HepG2 (cell line): ENCODE data around the gene PTPN3.

Source experiments
- ATF5 ChIP-seq: sonication (generic); formaldehyde crosslinking; IDR thresholded peaks from 2 replicates; pipeline ENCODE4 v1.4.0; 2020; ENCODE audit warnings: mild to moderate bottlenecking, low read depth, missing genetic modification reagents
- MXI1 ChIP-seq: IDR thresholded peaks from 3 replicates; pipeline ENCODE4 v1.6.1; 2012; ENCODE audit warnings: low read depth, low read length, inconsistent platforms, borderline replicate concordance
- NFATC3 ChIP-seq: sonication (generic); formaldehyde crosslinking; IDR thresholded peaks from 2 replicates; pipeline ENCODE4 v1.5.1; 2020; ENCODE audit warnings: mild to moderate bottlenecking, missing genetic modification reagents
- NR2F6 ChIP-seq, 2 experiments: IDR thresholded peaks; 2 replicates each; pipeline ENCODE4 v1.6.1; 2016; ENCODE audit warnings: antibody characterized with exemption in 1 of 2, mild to moderate bottlenecking in 1 of 2
- RAD21 ChIP-seq: fragments of 450-650 bp; formaldehyde crosslinking; IDR thresholded peaks from 2 replicates; pipeline ENCODE4 v1.5.0; 2020; ENCODE audit warnings: mild to moderate bottlenecking
- RAD51 ChIP-seq: fragments of 450-650 bp; IDR thresholded peaks from 2 replicates; pipeline ENCODE4 v1.6.1; 2016; ENCODE audit warnings: borderline replicate concordance
- XRCC5 ChIP-seq: fragments of 200-400 bp; formaldehyde crosslinking; optimal IDR thresholded peaks from 2 replicates; pipeline ENCODE3; 2017; ENCODE audit warnings: mild to moderate bottlenecking, low read length
- ZMYM3 ChIP-seq: sonication (generic); formaldehyde crosslinking; IDR thresholded peaks from 2 replicates; pipeline ENCODE4 v1.5.1; 2020; ENCODE audit warnings: mild to moderate bottlenecking, missing genetic modification reagents
- TF ChIP-seq, protein P1 (sequence below): sonication (generic); formaldehyde crosslinking; IDR thresholded peaks from 2 replicates; pipeline ENCODE4 v1.5.0; 2020; ENCODE audit warnings: mild to moderate bottlenecking, missing genetic modification reagents, moderate library complexity
- TF ChIP-seq, protein P2 (sequence below): sonication (generic); formaldehyde crosslinking; IDR thresholded peaks from 2 replicates; pipeline ENCODE4 v1.9.0; 2021; ENCODE audit warnings: mild to moderate bottlenecking, missing genetic modification reagents

- TF ChIP-seq MXI1 (no peak), ZMYM3 (no peak), RAD51 (no peak), NFATC3 (CRISPR knock-in tag) (no peak), XRCC5 (no peak), NR2F6 (IDR thresholded peaks at IDR 0.05) (no peak), NR2F6 (CRISPR knock-in tag; IDR thresholded peaks at IDR 0.05) (no peak), ATF5 (CRISPR knock-in tag) (no peak), RAD21 (no peak)
- TF ChIP-seq, protein P1, sequence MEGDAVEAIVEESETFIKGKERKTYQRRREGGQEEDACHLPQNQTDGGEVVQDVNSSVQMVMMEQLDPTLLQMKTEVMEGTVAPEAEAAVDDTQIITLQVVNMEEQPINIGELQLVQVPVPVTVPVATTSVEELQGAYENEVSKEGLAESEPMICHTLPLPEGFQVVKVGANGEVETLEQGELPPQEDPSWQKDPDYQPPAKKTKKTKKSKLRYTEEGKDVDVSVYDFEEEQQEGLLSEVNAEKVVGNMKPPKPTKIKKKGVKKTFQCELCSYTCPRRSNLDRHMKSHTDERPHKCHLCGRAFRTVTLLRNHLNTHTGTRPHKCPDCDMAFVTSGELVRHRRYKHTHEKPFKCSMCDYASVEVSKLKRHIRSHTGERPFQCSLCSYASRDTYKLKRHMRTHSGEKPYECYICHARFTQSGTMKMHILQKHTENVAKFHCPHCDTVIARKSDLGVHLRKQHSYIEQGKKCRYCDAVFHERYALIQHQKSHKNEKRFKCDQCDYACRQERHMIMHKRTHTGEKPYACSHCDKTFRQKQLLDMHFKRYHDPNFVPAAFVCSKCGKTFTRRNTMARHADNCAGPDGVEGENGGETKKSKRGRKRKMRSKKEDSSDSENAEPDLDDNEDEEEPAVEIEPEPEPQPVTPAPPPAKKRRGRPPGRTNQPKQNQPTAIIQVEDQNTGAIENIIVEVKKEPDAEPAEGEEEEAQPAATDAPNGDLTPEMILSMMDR (CRISPR knock-in tag) = no peak
- TF ChIP-seq, protein P2, sequence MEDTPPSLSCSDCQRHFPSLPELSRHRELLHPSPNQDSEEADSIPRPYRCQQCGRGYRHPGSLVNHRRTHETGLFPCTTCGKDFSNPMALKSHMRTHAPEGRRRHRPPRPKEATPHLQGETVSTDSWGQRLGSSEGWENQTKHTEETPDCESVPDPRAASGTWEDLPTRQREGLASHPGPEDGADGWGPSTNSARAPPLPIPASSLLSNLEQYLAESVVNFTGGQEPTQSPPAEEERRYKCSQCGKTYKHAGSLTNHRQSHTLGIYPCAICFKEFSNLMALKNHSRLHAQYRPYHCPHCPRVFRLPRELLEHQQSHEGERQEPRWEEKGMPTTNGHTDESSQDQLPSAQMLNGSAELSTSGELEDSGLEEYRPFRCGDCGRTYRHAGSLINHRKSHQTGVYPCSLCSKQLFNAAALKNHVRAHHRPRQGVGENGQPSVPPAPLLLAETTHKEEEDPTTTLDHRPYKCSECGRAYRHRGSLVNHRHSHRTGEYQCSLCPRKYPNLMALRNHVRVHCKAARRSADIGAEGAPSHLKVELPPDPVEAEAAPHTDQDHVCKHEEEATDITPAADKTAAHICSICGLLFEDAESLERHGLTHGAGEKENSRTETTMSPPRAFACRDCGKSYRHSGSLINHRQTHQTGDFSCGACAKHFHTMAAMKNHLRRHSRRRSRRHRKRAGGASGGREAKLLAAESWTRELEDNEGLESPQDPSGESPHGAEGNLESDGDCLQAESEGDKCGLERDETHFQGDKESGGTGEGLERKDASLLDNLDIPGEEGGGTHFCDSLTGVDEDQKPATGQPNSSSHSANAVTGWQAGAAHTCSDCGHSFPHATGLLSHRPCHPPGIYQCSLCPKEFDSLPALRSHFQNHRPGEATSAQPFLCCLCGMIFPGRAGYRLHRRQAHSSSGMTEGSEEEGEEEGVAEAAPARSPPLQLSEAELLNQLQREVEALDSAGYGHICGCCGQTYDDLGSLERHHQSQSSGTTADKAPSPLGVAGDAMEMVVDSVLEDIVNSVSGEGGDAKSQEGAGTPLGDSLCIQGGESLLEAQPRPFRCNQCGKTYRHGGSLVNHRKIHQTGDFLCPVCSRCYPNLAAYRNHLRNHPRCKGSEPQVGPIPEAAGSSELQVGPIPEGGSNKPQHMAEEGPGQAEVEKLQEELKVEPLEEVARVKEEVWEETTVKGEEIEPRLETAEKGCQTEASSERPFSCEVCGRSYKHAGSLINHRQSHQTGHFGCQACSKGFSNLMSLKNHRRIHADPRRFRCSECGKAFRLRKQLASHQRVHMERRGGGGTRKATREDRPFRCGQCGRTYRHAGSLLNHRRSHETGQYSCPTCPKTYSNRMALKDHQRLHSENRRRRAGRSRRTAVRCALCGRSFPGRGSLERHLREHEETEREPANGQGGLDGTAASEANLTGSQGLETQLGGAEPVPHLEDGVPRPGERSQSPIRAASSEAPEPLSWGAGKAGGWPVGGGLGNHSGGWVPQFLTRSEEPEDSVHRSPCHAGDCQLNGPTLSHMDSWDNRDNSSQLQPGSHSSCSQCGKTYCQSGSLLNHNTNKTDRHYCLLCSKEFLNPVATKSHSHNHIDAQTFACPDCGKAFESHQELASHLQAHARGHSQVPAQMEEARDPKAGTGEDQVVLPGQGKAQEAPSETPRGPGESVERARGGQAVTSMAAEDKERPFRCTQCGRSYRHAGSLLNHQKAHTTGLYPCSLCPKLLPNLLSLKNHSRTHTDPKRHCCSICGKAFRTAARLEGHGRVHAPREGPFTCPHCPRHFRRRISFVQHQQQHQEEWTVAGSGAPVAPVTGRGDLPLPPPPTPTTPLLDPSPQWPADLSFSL (CRISPR knock-in tag) = no peak
These were observed 86.9 kb downstream of the PTPN3 start for GRCh38 chr9:109411069-109411761.
